ENCODE results near the gene PPP2R5E.

DNA sequence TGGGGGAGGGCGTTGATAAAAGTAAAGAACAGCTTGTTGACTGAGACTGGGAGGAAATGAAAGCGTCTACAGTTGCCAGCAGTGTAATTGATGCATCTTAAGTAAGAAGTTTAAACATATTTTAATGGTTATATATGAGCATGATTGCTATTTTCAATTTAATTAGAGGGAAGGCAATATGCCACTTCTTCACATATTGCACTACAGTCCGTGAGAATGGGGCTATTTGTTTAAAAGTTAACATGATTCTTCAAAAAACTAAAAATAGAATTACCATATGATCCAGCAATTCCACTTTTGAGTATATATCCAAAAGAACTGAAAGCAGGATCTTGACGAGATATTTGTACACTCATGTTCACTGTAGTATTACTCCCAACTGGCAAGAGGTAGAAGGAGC lies 38.3 kb upstream of the PPP2R5E start:
- TF ChIP-seq, protein P1, sequence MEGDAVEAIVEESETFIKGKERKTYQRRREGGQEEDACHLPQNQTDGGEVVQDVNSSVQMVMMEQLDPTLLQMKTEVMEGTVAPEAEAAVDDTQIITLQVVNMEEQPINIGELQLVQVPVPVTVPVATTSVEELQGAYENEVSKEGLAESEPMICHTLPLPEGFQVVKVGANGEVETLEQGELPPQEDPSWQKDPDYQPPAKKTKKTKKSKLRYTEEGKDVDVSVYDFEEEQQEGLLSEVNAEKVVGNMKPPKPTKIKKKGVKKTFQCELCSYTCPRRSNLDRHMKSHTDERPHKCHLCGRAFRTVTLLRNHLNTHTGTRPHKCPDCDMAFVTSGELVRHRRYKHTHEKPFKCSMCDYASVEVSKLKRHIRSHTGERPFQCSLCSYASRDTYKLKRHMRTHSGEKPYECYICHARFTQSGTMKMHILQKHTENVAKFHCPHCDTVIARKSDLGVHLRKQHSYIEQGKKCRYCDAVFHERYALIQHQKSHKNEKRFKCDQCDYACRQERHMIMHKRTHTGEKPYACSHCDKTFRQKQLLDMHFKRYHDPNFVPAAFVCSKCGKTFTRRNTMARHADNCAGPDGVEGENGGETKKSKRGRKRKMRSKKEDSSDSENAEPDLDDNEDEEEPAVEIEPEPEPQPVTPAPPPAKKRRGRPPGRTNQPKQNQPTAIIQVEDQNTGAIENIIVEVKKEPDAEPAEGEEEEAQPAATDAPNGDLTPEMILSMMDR (IDR thresholded peaks at IDR 0.05): no peak
- no peak for TF ChIP-seq POLR2A (IDR thresholded peaks at IDR 0.05)

All from suprapubic skin (tissue), 3 donors.